Loucy (cell line): ENCODE data around the gene GTSF1L.

Source experiments
- EZH2phosphoT487 ChIP-seq: fragments of 200-600 bp; IDR thresholded peaks from 2 replicates; pipeline ENCODE4 v1.6.1; 2018; ENCODE audit warnings: antibody characterized with exemption, mild to moderate bottlenecking, moderate library complexity, borderline replicate concordance
- TF ChIP-seq, protein P1 (sequence below): fragments of 200-600 bp; sonication (generic); conservative IDR thresholded peaks from 2 replicates; pipeline ENCODE4 v1.5.1; 2014; ENCODE audit warnings: mild to moderate bottlenecking, antibody characterized with exemption, low read length

DNA sequence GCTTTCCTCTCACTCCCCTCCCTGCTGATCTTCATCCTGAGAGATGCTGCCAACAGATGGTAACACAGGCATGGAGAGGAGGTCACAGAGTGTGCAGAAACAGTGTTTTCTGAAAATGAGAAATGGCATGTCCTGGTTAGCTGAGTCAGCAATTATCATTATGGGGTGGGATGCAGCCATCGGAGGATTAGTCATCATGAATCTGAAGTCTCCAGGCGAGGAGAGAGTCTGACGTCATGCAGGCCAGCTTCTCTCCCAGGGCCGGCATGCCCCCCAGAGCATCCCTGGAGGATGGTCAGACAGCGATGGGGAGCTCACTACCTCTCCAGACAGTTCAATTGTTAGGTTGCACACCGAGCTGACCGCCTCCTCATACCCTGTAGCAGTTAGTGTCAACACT is 4.7 kb upstream of the GTSF1L start:
- TF ChIP-seq, protein P1, sequence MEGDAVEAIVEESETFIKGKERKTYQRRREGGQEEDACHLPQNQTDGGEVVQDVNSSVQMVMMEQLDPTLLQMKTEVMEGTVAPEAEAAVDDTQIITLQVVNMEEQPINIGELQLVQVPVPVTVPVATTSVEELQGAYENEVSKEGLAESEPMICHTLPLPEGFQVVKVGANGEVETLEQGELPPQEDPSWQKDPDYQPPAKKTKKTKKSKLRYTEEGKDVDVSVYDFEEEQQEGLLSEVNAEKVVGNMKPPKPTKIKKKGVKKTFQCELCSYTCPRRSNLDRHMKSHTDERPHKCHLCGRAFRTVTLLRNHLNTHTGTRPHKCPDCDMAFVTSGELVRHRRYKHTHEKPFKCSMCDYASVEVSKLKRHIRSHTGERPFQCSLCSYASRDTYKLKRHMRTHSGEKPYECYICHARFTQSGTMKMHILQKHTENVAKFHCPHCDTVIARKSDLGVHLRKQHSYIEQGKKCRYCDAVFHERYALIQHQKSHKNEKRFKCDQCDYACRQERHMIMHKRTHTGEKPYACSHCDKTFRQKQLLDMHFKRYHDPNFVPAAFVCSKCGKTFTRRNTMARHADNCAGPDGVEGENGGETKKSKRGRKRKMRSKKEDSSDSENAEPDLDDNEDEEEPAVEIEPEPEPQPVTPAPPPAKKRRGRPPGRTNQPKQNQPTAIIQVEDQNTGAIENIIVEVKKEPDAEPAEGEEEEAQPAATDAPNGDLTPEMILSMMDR: no peak
- TF ChIP-seq EZH2phosphoT487: no peak
